HG03159 (cell line): ENCODE data around the gene GOLGA6L7.
"Not testable (repeated sequence)": the region's sequence is repeated elsewhere in the genome, so short reads cannot be mapped to it uniquely, and the experiment has no call there.

Source experiments
- ATAC-seq: cut with Tn5 transposase; IDR thresholded peaks from one replicate; pipeline ENCODE4 v1.9.1; 2021; ENCODE audit warnings: mild to moderate bottlenecking, moderate library complexity; ENCODE audit not compliant: unreplicated experiment

GOLGA6L7 gene

GRCh38 chr15:28847959-28848358 lies 485 bp downstream of the GOLGA6L7 start:
- ATAC-seq = not testable (repeated sequence)

GRCh38 chr15:28847247-28847646 lies 1.2 kb downstream of the GOLGA6L7 start:
- peak; percentile 98 for ATAC-seq

- not testable (repeated sequence) for ATAC-seq
Measured at GRCh38 chr15:28844147-28844546, 4.3 kb downstream of the GOLGA6L7 start.

- not testable (repeated sequence) for ATAC-seq
Measured at GRCh38 chr15:28843520-28843919, 4.9 kb downstream of the GOLGA6L7 start.

GRCh38 chr15:28842210-28842609 lies 6.2 kb downstream of the GOLGA6L7 start:
- ATAC-seq = not testable (repeated sequence)

GRCh38 chr15:28840285-28840684 lies 8.2 kb downstream of the GOLGA6L7 start:
- not testable (repeated sequence) for ATAC-seq

GRCh38 chr15:28834957-28835585 lies 13.4 kb downstream of the GOLGA6L7 start:
- not testable (repeated sequence) for ATAC-seq

GRCh38 chr15:28831897-28832587 lies 16.4 kb downstream of the GOLGA6L7 start:
- ATAC-seq = not testable (repeated sequence)

- not testable (repeated sequence) for ATAC-seq
Measured at GRCh38 chr15:28821420-28821819, 27.0 kb downstream of the GOLGA6L7 start.

- not testable (repeated sequence) for ATAC-seq
Measured at GRCh38 chr15:28819930-28820295, 28.5 kb downstream of the GOLGA6L7 start.

- ATAC-seq = not testable (repeated sequence)
Measured at GRCh38 chr15:28819019-28819929, 29.2 kb downstream of the GOLGA6L7 start.

- ATAC-seq = not testable (repeated sequence)
Measured at GRCh38 chr15:28818168-28818567, 30.3 kb downstream of the GOLGA6L7 start.

- not testable (repeated sequence) for ATAC-seq
Measured at GRCh38 chr15:28814059-28814458, 34.4 kb downstream of the GOLGA6L7 start.

- not testable (repeated sequence) for ATAC-seq
Measured at GRCh38 chr15:28813392-28813791, 35.1 kb downstream of the GOLGA6L7 start.

GRCh38 chr15:28811852-28812550 lies 36.4 kb downstream of the GOLGA6L7 start:
- not testable (repeated sequence) for ATAC-seq

- ATAC-seq = not testable (repeated sequence)
Measured at GRCh38 chr15:28810444-28810843, 38.0 kb downstream of the GOLGA6L7 start.

- ATAC-seq = not testable (repeated sequence)
Measured at GRCh38 chr15:28808136-28808535, 40.3 kb downstream of the GOLGA6L7 start.

- ATAC-seq = not testable (repeated sequence)
Measured at GRCh38 chr15:28800366-28800765, 48.1 kb downstream of the GOLGA6L7 start.

GRCh38 chr15:28798234-28798633 lies 50.2 kb downstream of the GOLGA6L7 start:
- ATAC-seq = not testable (repeated sequence)

- ATAC-seq = not testable (repeated sequence)
Measured at GRCh38 chr15:28794231-28794630, 54.2 kb downstream of the GOLGA6L7 start.
